Muscle of leg (tissue), 11 donors: ENCODE data around the gene BOLA3. TPM values are rescaled to one million over a fixed set of nuclear protein-coding genes. Genes with fewer than 3 reads are reported as not detected.

Source experiments
- DNase-seq: peaks from one replicate; pipeline ENCODE4 v3.0.0; 2013
- H3K27ac ChIP-seq: one replicate; pipeline ENCODE4 v1.5.1; 2013; ENCODE audit warnings: mild to moderate bottlenecking, low read length, control low read depth
- H3K27me3 ChIP-seq: one replicate; pipeline ENCODE4 v1.6.1; 2013; ENCODE audit warnings: low read length; ENCODE audit not compliant: control insufficient read depth, insufficient read depth
- H3K36me3 ChIP-seq: one replicate; pipeline ENCODE4 v1.6.1; 2013; ENCODE audit warnings: low read length; ENCODE audit not compliant: control insufficient read depth, insufficient read depth
- H3K4me1 ChIP-seq: one replicate; pipeline ENCODE4 v1.6.1; 2013; ENCODE audit warnings: low read length; ENCODE audit not compliant: control insufficient read depth, insufficient read depth
- H3K4me3 ChIP-seq: one replicate; pipeline ENCODE4 v1.5.1; 2013; ENCODE audit warnings: low read length, control low read depth
- H3K9me3 ChIP-seq: replicated peaks from 2 replicates; pipeline ENCODE4 v1.6.1; 2013; ENCODE audit warnings: low read depth, low read length; ENCODE audit not compliant: control insufficient read depth
- WGBS: methylation state at CpG from one replicate; pipeline ENCODE4 v1.1.5; 2013; ENCODE audit warnings: missing lambda C conversion rate; ENCODE audit not compliant: insufficient coverage; 5-methylcytosine and 5-hydroxymethylcytosine counted together
- polyA plus RNA-seq, 8 donors: library from polyadenylated mRNA; unstranded; fragments of 120-200 nt; gene quantifications; one replicate each; pipeline versions ENCODE4 v1.2.1 to v1.2.3, GENCODE V29; 2013; ENCODE audit warnings: inconsistent platforms in 1 of 8, low replicate concordance in 1 of 8; ENCODE audit not compliant: insufficient read length in 8 of 8, insufficient read depth in 1 of 8
- total RNA-seq: library from RNA; stranded (reverse); fragments of 120-200 nt; gene quantifications from one replicate; pipeline ENCODE4 v1.2.4, GENCODE V29; 2013

The BOLA3 gene
- total and polyA plus RNA-seq, 9 donors = 22.7 to 31.0 (median 25.5) TPM

- no peaks in the 10 kb centered on the region for H3K4me1 ChIP-seq
- H3K27me3 ChIP-seq = no peaks in the 10 kb centered on the region
- WGBS = 87% methylated on average over 8 of the region's 9 CpGs
- H3K27ac ChIP-seq = peak overlapping the region; percentile 3
- DNase-seq = peak; percentile 63
- no peaks in the 10 kb centered on the region for H3K36me3 ChIP-seq
- H3K4me3 ChIP-seq = no peak overlapping the region
- no peaks in the 10 kb centered on the region for H3K9me3 ChIP-seq
Measured at GRCh38 chr2:74186038-74186437, 38.3 kb upstream of the BOLA3 start.

DNA sequence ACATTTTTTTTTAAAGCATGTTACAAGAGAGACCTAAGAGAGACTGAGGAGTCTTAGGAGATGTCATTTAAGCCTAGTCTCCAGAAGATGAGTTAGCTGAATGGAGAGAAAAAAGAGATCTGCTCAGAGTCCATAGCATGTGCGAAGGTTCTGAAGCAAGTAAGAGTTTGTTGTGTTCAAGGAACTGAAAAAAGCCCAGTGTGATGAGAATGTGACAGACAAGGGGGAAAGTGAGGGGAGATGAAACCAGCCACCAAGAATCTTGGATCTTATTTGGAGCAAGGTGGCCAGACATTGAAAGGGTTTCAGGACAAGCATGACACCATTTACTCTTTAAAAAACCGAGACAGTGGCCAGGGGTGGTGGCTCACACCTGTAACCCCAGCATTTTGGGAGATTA, 36.2 kb upstream of the BOLA3 start:
- no peak for DNase-seq
- no peaks in the 10 kb centered on the region for H3K27me3 ChIP-seq
- 88% methylated on average over 1 of the region's 2 CpGs for WGBS
- H3K9me3 ChIP-seq = no peaks in the 10 kb centered on the region
- no peak overlapping the region for H3K4me3 ChIP-seq
- H3K4me1 ChIP-seq = peaks cover 4% of the 10 kb centered on the region
- no peaks in the 10 kb centered on the region for H3K36me3 ChIP-seq
- no peak overlapping the region for H3K27ac ChIP-seq

GRCh38 chr2:74181739-74182138, 34.0 kb upstream of the BOLA3 start:
- Histone ChIP-seq H3K4me1 (peaks cover 9% of the 10 kb centered on the region), H3K27ac (no peak overlapping the region), H3K9me3 (no peaks in the 10 kb centered on the region), H3K27me3 (no peaks in the 10 kb centered on the region), H3K4me3 (no peak overlapping the region), H3K36me3 (peaks cover 2% of the 10 kb centered on the region)
- 11% methylated on average over 5 of the region's 7 CpGs for WGBS
- peak; percentile 83 for DNase-seq

GRCh38 chr2:74179063-74179865, 31.6 kb upstream of the BOLA3 start:
- Histone ChIP-seq H3K36me3 (peaks cover 3% of the 10 kb centered on the region), H3K27ac (peak overlapping the region; percentile 97), H3K4me3 (peak overlapping the region; percentile 93), H3K9me3 (no peaks in the 10 kb centered on the region), H3K4me1 (peaks cover 9% of the 10 kb centered on the region), H3K27me3 (no peaks in the 10 kb centered on the region)
- WGBS = 46% methylated on average over 12 of the region's 25 CpGs
- no peak for DNase-seq

- H3K4me1 ChIP-seq = peaks cover 9% of the 10 kb centered on the region
Measured at GRCh38 chr2:74178211-74179062, 30.7 kb upstream of the BOLA3 start, which contains the start of gene MOB1A. Gene MOB1A (minus strand): TSS chr2:74178879. CDS start chr2:74178674, 205 bp downstream.

DNA sequence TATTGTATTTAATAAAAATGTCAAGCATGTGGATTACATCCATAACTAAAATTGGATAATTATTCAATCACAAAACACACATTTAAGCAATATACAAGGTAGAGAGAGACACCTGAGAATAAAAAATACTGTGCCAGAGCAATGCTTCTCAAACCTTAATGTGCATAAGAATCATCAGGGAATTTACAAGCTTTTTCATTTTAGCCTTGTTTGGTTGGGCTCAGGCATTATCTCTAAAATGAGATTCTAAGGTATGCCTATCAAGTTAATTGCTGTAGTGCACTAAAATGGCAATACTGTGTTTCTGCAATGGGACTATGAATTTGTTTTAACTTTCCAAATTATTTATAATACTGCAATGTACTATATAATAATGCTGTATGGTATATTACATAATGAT, 30.0 kb upstream of the BOLA3 start:
- no peaks in the 10 kb centered on the region for H3K27me3 ChIP-seq
- no peak for DNase-seq
- H3K4me1 ChIP-seq = peaks cover 9% of the 10 kb centered on the region
- peaks cover 3% of the 10 kb centered on the region for H3K36me3 ChIP-seq
- peak overlapping the region; percentile 97 for H3K27ac ChIP-seq
- no peaks in the 10 kb centered on the region for H3K9me3 ChIP-seq
- peak overlapping the region; percentile 93 for H3K4me3 ChIP-seq

More at GRCh38 chr2:74178211-74179062, 30.7 kb upstream of the BOLA3 start, which contains the start of gene MOB1A:
- peak; percentile 99 for DNase-seq
- under 1% methylated on average over 75 of the region's 84 CpGs for WGBS
- peak within 1 kb of the TSS; percentile 93 for H3K4me3 ChIP-seq
- H3K27me3 ChIP-seq = no peaks in the 10 kb centered on the region
- H3K9me3 ChIP-seq = no peaks in the 10 kb centered on the region
- H3K27ac ChIP-seq = peak within 1 kb of the TSS; percentile 97
- H3K36me3 ChIP-seq = peaks cover 3% of the 10 kb centered on the region

DNA sequence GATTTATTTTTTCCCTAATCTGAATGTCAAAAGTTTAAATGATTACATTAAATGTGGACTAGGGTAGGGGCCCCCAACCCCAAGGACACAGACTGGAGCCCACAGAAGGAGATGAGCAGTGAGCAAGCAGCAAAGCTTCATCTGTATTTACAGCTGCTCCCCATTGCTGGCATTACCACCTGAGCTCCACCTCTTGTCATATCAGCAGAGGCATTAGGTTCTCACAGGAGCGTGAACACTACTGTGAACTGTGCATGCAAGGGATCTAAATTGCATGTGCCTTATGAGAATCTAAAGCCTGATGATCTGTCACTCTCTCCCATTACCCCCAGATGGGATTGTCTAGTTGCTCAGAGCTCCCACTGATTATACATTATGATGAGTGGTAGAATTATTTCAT, 27.2 kb upstream of the BOLA3 start:
- WGBS = no CpG with 5 or more reads among the region's 1 CpG
- Histone ChIP-seq H3K4me3 (no peak overlapping the region), H3K27ac (no peak overlapping the region), H3K27me3 (no peaks in the 10 kb centered on the region), H3K36me3 (peaks cover 17% of the 10 kb centered on the region), H3K9me3 (no peaks in the 10 kb centered on the region), H3K4me1 (peaks cover 9% of the 10 kb centered on the region)
- DNase-seq = no peak

GRCh38 chr2:74168739-74169138, 21.0 kb upstream of the BOLA3 start:
- Histone ChIP-seq H3K36me3 (peaks cover 61% of the 10 kb centered on the region), H3K9me3 (peaks cover 3% of the 10 kb centered on the region), H3K27me3 (no peaks in the 10 kb centered on the region), H3K4me3 (no peak overlapping the region), H3K4me1 (no peaks in the 10 kb centered on the region), H3K27ac (no peak overlapping the region)
- WGBS = no CpG with 5 or more reads among the region's 2 CpGs
- DNase-seq = no peak

GRCh38 chr2:74164761-74165160, 17.0 kb upstream of the BOLA3 start:
- Histone ChIP-seq H3K9me3 (peaks cover 3% of the 10 kb centered on the region), H3K4me1 (no peaks in the 10 kb centered on the region), H3K36me3 (peaks cover 69% of the 10 kb centered on the region), H3K27ac (no peak overlapping the region), H3K27me3 (no peaks in the 10 kb centered on the region), H3K4me3 (no peak overlapping the region)
- WGBS = no CpG with 5 or more reads among the region's 1 CpG
- DNase-seq = no peak

GRCh38 chr2:74162951-74163350, 15.2 kb upstream of the BOLA3 start:
- Histone ChIP-seq H3K9me3 (peaks cover 3% of the 10 kb centered on the region), H3K4me3 (no peak overlapping the region), H3K27me3 (no peaks in the 10 kb centered on the region), H3K36me3 (peaks cover 58% of the 10 kb centered on the region), H3K4me1 (no peaks in the 10 kb centered on the region), H3K27ac (no peak overlapping the region)
- WGBS = no CpG with 5 or more reads among the region's 6 CpGs
- no peak for DNase-seq
